ENCODE data around the gene SH3PXD2B.
"Not testable (repeated sequence)": the region's sequence is repeated elsewhere in the genome, so short reads cannot be mapped to it uniquely, and the experiment has no call there.

The SH3PXD2B gene

GRCh38 chr5:172361566-172362238 lies 92.6 kb downstream of the SH3PXD2B start:
- no peak for FAIRE-seq

- FAIRE-seq = no peak
These were observed 96.0 kb downstream of the SH3PXD2B start for GRCh38 chr5:172358345-172358744.

GRCh38 chr5:172356527-172356926 lies 97.8 kb downstream of the SH3PXD2B start:
- no peak for FAIRE-seq

GRCh38 chr5:172356047-172356446 lies 98.3 kb downstream of the SH3PXD2B start:
- FAIRE-seq = no peak

GRCh38 chr5:172353846-172354245 lies 100.5 kb downstream of the SH3PXD2B start:
- FAIRE-seq = no peak

GRCh38 chr5:172353271-172353812 lies 101.0 kb downstream of the SH3PXD2B start:
- no peak for FAIRE-seq

GRCh38 chr5:172352526-172352925 lies 101.8 kb downstream of the SH3PXD2B start:
- FAIRE-seq = not testable (repeated sequence)

GRCh38 chr5:172351240-172351778 lies 103.0 kb downstream of the SH3PXD2B start:
- FAIRE-seq = peak; percentile 21

- no peak for FAIRE-seq
These were observed 103.8 kb downstream of the SH3PXD2B start for GRCh38 chr5:172350212-172351181.

- FAIRE-seq = not testable (repeated sequence)
These were observed 105.6 kb downstream of the SH3PXD2B start for GRCh38 chr5:172348733-172349132.

- FAIRE-seq = no peak
These were observed 106.2 kb downstream of the SH3PXD2B start for GRCh38 chr5:172348084-172348483.

- FAIRE-seq = no peak
These were observed 106.8 kb downstream of the SH3PXD2B start for GRCh38 chr5:172347496-172348052.

GRCh38 chr5:172345881-172346280 lies 108.4 kb downstream of the SH3PXD2B start:
- FAIRE-seq = no peak

GRCh38 chr5:172344855-172345409 lies 109.4 kb downstream of the SH3PXD2B start:
- no peak for FAIRE-seq

- no peak for FAIRE-seq
These were observed 110.6 kb downstream of the SH3PXD2B start for GRCh38 chr5:172343741-172344140.

- FAIRE-seq = no peak
These were observed 111.4 kb downstream of the SH3PXD2B start for GRCh38 chr5:172342918-172343317.

GRCh38 chr5:172339264-172340180 lies 114.8 kb downstream of the SH3PXD2B start:
- FAIRE-seq = no peak

- no peak for FAIRE-seq
These were observed 117.5 kb downstream of the SH3PXD2B start for GRCh38 chr5:172336676-172337285.

GRCh38 chr5:172336264-172336663 lies 118.1 kb downstream of the SH3PXD2B start:
- no peak for FAIRE-seq

GRCh38 chr5:172335721-172336120 lies 118.6 kb downstream of the SH3PXD2B start:
- no peak for FAIRE-seq

GRCh38 chr5:172334641-172335040 lies 119.7 kb downstream of the SH3PXD2B start:
- FAIRE-seq = no peak

All from islet of Langerhans (tissue), 1 donor.